CD14-positive monocyte (primary cell): ENCODE measurements around the gene CDH4. TPM values are rescaled to one million over a fixed set of nuclear protein-coding genes. Genes with fewer than 3 reads are reported as not detected.

Experiments used
- DNase-seq, 3 donors: peaks; one replicate each; pipeline ENCODE4 v3.0.0-alpha.2; 2011 to 2022
- H2AFZ ChIP-seq: 2 replicates; pipeline ENCODE4 v1.6.0; 2012; ENCODE audit warnings: mild to moderate bottlenecking, low read depth, low read length, inconsistent platforms; ENCODE audit not compliant: insufficient read depth, poor library complexity, severe bottlenecking
- H3K27ac ChIP-seq, 2 donors: 1 replicate in 1 of 2; 2 replicates in 1 of 2; pipeline ENCODE4 v1.5.1; 2012 to 2013; ENCODE audit warnings: low read length in 2 of 2, control low read depth in 1 of 2, inconsistent platforms in 1 of 2, low read depth in 1 of 2, mild to moderate bottlenecking in 1 of 2
- H3K27me3 ChIP-seq, 2 donors: one replicate each; pipeline versions ENCODE4 v1.6.0 to v1.6.1; 2011 to 2013; ENCODE audit warnings: low read length in 2 of 2; ENCODE audit not compliant: control insufficient read depth in 2 of 2, insufficient read depth in 2 of 2
- H3K36me3 ChIP-seq, 2 donors: replicated peaks in 1 of 2; 1 replicate in 1 of 2; 2 replicates in 1 of 2; pipeline versions ENCODE4 v1.5.1 to v1.6.1; 2012 to 2013; ENCODE audit warnings: low read length in 2 of 2, control low read depth in 1 of 2, inconsistent platforms in 1 of 2, mild to moderate bottlenecking in 1 of 2; ENCODE audit not compliant: insufficient read depth in 2 of 2, control insufficient read depth in 1 of 2
- H3K4me1 ChIP-seq, 2 donors: 1 replicate in 1 of 2; 2 replicates in 1 of 2; pipeline versions ENCODE4 v1.5.1 to v1.6.1; 2012 to 2013; ENCODE audit warnings: low read length in 2 of 2, control low read depth in 1 of 2, inconsistent platforms in 1 of 2, mild to moderate bottlenecking in 1 of 2, moderate library complexity in 1 of 2; ENCODE audit not compliant: insufficient read depth in 2 of 2, control insufficient read depth in 1 of 2
- H3K4me2 ChIP-seq: replicated peaks from 2 replicates; pipeline ENCODE3; 2012; ENCODE audit warnings: low read length, moderate library complexity, mild to moderate bottlenecking; ENCODE audit not compliant: poor library complexity, severe bottlenecking; ENCODE audit errors: extremely low read depth
- H3K4me3 ChIP-seq, 3 experiments: fragments of 200-600 bp in 1 of 3; sonication (generic) in 1 of 3; replicated peaks in 1 of 3; 1 replicate in 2 of 3; 2 replicates in 1 of 3; pipeline ENCODE4 v1.5.1; 2011 to 2013; ENCODE audit warnings: low read length in 3 of 3, mild to moderate bottlenecking in 3 of 3, control low read depth in 2 of 3, low read depth in 2 of 3, inconsistent platforms in 1 of 3, moderate library complexity in 1 of 3
- H3K79me2 ChIP-seq: 2 replicates; pipeline ENCODE4 v1.6.0; 2012; ENCODE audit warnings: mild to moderate bottlenecking, control low read depth, inconsistent platforms, low read length, moderate library complexity; ENCODE audit not compliant: insufficient read depth
- H3K9ac ChIP-seq: 2 replicates; pipeline ENCODE4 v1.6.0; 2017; ENCODE audit warnings: low read length, mild to moderate bottlenecking; ENCODE audit not compliant: insufficient read depth, poor library complexity, severe bottlenecking
- H3K9me3 ChIP-seq, 2 donors: replicated peaks in 1 of 2; 1 replicate in 1 of 2; 2 replicates in 1 of 2; pipeline versions ENCODE4 v1.5.1 to v1.6.1; 2012 to 2013; ENCODE audit warnings: low read length in 2 of 2, control low read depth in 1 of 2; ENCODE audit not compliant: control insufficient read depth in 1 of 2, insufficient read depth in 1 of 2
- H4K20me1 ChIP-seq: 2 replicates; pipeline ENCODE4 v1.6.0; 2012; ENCODE audit warnings: mild to moderate bottlenecking, low read length, control low read depth, moderate library complexity; ENCODE audit not compliant: insufficient read depth
- H3K27ac Mint-ChIP-seq, 7 donors: one replicate each; pipeline ENCODE4 v1.8.0; 2020; ENCODE audit warnings: mild to moderate bottlenecking in 7 of 7, mixed read lengths in 7 of 7, moderate library complexity in 6 of 7, inconsistent platforms in 2 of 7
- H3K27me3 Mint-ChIP-seq, 3 donors: one replicate each; pipeline ENCODE4 v1.8.0; 2021 to 2022; ENCODE audit warnings: low read depth in 3 of 3, mild to moderate bottlenecking in 3 of 3, mixed read lengths in 3 of 3, moderate library complexity in 3 of 3, inconsistent platforms in 1 of 3
- H3K36me3 Mint-ChIP-seq, 2 donors: one replicate each; pipeline ENCODE4 v1.8.0; 2020; ENCODE audit warnings: mixed read lengths in 2 of 2, inconsistent platforms in 1 of 2, mild to moderate bottlenecking in 1 of 2
- H3K4me1 Mint-ChIP-seq: one replicate; pipeline ENCODE4 v1.8.0; 2020; ENCODE audit warnings: mild to moderate bottlenecking, mixed read lengths
- H3K4me3 Mint-ChIP-seq, 2 donors: one replicate each; pipeline ENCODE4 v1.8.0; 2020; ENCODE audit warnings: mild to moderate bottlenecking in 2 of 2, mixed read lengths in 2 of 2, moderate library complexity in 1 of 2
- H3K9me3 Mint-ChIP-seq, 7 donors: one replicate each; pipeline ENCODE4 v1.8.0; 2020 to 2022; ENCODE audit warnings: mixed read lengths in 7 of 7, mild to moderate bottlenecking in 6 of 7, moderate library complexity in 6 of 7, inconsistent platforms in 2 of 7
- WGBS: methylation state at CpG from one replicate; pipeline ENCODE4 v1.1.5; 2013; ENCODE audit warnings: missing lambda C conversion rate; ENCODE audit not compliant: insufficient coverage; 5-methylcytosine and 5-hydroxymethylcytosine counted together
- intact Hi-C, 2 donors: fragments of 100-400 bp; cut with micrococcal nuclease; formaldehyde crosslinking; loops; one replicate each; pipeline versions ENCODE4 v1.15.0 to v1.15.1; 2023
- polyA plus RNA-seq, 3 donors: library from polyadenylated mRNA; depleted of rRNA in 1 of 3; unstranded in 2 of 3; stranded (reverse) in 1 of 3; fragments of 300-500 nt in 2 of 3; fragments of >200 nt in 1 of 3; fragmentation: Illumina TruSeq in 2 of 3; gene quantifications; 1 replicate in 2 of 3; 2 replicates in 1 of 3; pipeline ENCODE4 v1.2.3, GENCODE V29; 2012 to 2021
- TF ChIP-seq, protein P1 (sequence below): fragments of 200-600 bp; IDR thresholded peaks from one replicate; pipeline ENCODE4 v1.8.0; 2022; ENCODE audit warnings: antibody characterized with exemption, mild to moderate bottlenecking

The CDH4 gene
- polyA plus RNA-seq, 3 donors, result not detected

DNA sequence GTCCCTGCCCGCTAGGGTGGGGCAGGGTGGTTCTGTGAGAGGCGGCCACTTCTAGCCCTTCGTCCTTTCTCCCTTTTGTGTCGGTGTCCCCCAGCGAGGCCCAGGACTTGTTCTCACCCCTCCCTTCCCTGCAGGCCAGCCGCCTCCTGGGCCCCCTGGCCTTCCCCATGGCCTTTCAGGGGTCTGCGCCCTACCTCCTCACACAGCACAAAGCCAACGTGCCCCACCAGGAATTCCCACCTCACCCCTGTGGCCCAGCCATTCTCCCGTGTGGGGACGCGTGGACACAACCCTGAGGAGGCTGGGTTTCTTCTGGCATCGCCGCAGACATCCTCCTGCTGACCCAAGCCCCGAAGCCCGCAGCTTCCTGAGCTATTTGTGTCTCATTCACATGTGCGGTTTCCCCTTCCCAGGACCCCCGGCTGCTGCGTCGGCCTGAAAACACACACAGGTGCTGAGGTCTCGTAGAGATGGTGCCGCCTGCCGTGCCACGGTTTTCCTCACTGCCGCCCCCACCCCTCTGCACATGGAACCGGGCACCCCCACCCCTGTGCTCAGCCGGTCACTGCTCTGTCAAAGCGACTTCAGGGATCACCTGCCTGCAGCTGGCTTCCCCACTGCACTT is 375.8 kb downstream of the CDH4 start:
- 77% methylated on average over 17 of the region's 27 CpGs for WGBS
- intact Hi-C loops, result no loop called here
- H3K4me3 Mint-ChIP-seq, result no peak overlapping the region
- Histone ChIP-seq H3K9ac (no peak overlapping the region), H3K9me3 (peaks cover 16 to 92% of the 10 kb centered on the region in 2 donors), H3K4me2 (no peak overlapping the region), H3K4me1 (no peaks in the 10 kb centered on the region), H3K27me3 (no peaks in the 10 kb centered on the region), H3K79me2 (no peaks in the 10 kb centered on the region), H4K20me1 (no peaks in the 10 kb centered on the region), H3K4me3 (no peak overlapping the region), H2AFZ (no peak overlapping the region), H3K27ac (no peak overlapping the region), H3K36me3 (no peaks in the 10 kb centered on the region)
- H3K27ac Mint-ChIP-seq, result no peak overlapping the region
- DNase-seq, result no peak
- H3K27me3 Mint-ChIP-seq, result peaks cover 0 to 8% (median 6%) of the 10 kb centered on the region in 3 donors
- TF ChIP-seq, protein P1, sequence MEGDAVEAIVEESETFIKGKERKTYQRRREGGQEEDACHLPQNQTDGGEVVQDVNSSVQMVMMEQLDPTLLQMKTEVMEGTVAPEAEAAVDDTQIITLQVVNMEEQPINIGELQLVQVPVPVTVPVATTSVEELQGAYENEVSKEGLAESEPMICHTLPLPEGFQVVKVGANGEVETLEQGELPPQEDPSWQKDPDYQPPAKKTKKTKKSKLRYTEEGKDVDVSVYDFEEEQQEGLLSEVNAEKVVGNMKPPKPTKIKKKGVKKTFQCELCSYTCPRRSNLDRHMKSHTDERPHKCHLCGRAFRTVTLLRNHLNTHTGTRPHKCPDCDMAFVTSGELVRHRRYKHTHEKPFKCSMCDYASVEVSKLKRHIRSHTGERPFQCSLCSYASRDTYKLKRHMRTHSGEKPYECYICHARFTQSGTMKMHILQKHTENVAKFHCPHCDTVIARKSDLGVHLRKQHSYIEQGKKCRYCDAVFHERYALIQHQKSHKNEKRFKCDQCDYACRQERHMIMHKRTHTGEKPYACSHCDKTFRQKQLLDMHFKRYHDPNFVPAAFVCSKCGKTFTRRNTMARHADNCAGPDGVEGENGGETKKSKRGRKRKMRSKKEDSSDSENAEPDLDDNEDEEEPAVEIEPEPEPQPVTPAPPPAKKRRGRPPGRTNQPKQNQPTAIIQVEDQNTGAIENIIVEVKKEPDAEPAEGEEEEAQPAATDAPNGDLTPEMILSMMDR, result no peak
- H3K36me3 Mint-ChIP-seq, result no peaks in the 10 kb centered on the region
- H3K9me3 Mint-ChIP-seq, result peaks cover 0 to 71% (median 40%) of the 10 kb centered on the region in 7 donors
- H3K4me1 Mint-ChIP-seq, result no peaks in the 10 kb centered on the region

DNA sequence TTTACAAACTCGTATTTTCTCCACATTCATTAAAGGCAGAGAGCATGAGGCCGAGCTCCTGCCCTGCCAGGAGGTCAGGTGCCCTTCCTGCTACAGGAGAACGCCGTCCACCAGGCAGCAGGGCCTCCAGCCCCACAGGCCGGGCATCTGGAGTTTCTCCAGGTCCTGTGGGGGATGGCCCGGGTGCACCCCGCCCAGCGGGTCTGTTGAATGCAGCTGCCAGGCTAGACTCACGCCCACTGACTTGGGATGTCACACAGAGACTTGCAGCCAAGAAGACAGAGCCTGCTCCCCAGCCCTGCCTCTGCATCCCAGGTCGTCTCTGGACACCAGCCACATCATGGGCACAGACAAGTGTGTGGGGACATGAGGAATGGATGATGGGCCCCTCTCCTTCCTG is 376.4 kb downstream of the CDH4 start:
- intact Hi-C loops, result no loop called here
- Mint-ChIP-seq H3K27me3 (peaks cover 0 to 8% (median 6%) of the 10 kb centered on the region in 3 donors), H3K36me3 (no peaks in the 10 kb centered on the region), H3K9me3 (peaks cover 0 to 69% (median 39%) of the 10 kb centered on the region in 7 donors), H3K4me1 (no peaks in the 10 kb centered on the region), H3K27ac (no peak overlapping the region), H3K4me3 (no peak overlapping the region)
- no peak overlapping the region for H3K4me3 ChIP-seq
- 95% methylated on average over 9 of the region's 10 CpGs for WGBS
- no peaks in the 10 kb centered on the region for H3K4me1 ChIP-seq
- H4K20me1 ChIP-seq, result no peaks in the 10 kb centered on the region
- no peak overlapping the region for H2AFZ ChIP-seq
- H3K27ac ChIP-seq, result no peak overlapping the region
- TF ChIP-seq, protein P1, result no peak
- peaks cover 19 to 88% of the 10 kb centered on the region in 2 donors for H3K9me3 ChIP-seq
- no peaks in the 10 kb centered on the region for H3K36me3 ChIP-seq
- no peaks in the 10 kb centered on the region for H3K27me3 ChIP-seq
- no peak for DNase-seq
- no peaks in the 10 kb centered on the region for H3K79me2 ChIP-seq
- H3K4me2 ChIP-seq, result no peak overlapping the region
- no peak overlapping the region for H3K9ac ChIP-seq
